Mucosa of descending colon (tissue), 3 donors: ENCODE measurements around the gene SPHK2. TPM values are rescaled to one million over a fixed set of nuclear protein-coding genes. Genes with fewer than 3 reads are reported as not detected.

Source experiments
- ATAC-seq: fragments of 200-7000 bp; cut with Tn5 transposase; one replicate; pipeline ENCODE4 v1.9.1; 2020; ENCODE audit warnings: mild to moderate bottlenecking, moderate library complexity
- DNase-seq, 3 donors: peaks; one replicate each; pipeline ENCODE4 v3.0.0-alpha.2; 2020
- H3K36me3 ChIP-seq: fragments of 200-600 bp; one replicate; pipeline ENCODE4 v1.8.0; 2021; ENCODE audit warnings: low read depth, mild to moderate bottlenecking
- H3K4me1 ChIP-seq: fragments of 200-600 bp; one replicate; pipeline ENCODE4 v1.8.0; 2021; ENCODE audit warnings: low read depth, mild to moderate bottlenecking
- H3K4me3 ChIP-seq: fragments of 200-600 bp; one replicate; pipeline ENCODE4 v1.8.0; 2021; ENCODE audit warnings: mild to moderate bottlenecking
- H3K9me3 ChIP-seq: fragments of 200-600 bp; one replicate; pipeline ENCODE4 v1.8.0; 2021; ENCODE audit warnings: mild to moderate bottlenecking
- CTCF ChIP-seq: fragments of 200-600 bp; IDR thresholded peaks from one replicate; pipeline ENCODE4 v1.8.0; 2022; ENCODE audit warnings: antibody characterized with exemption, mild to moderate bottlenecking
- intact Hi-C, 2 donors: fragments of 100-400 bp; cut with DNase I in 1 of 2; cut with micrococcal nuclease in 1 of 2; formaldehyde crosslinking; loops; one replicate each; pipeline versions ENCODE4 v1.11.0 to v1.11.1; 2022; cut with DNase I, micrococcal nuclease
- total RNA-seq, 3 donors: library from RNA; stranded (reverse); fragmentation: NEBNext Ultra II Directional in 2 of 3; extraction: Animal tissue kit (Norgen Biotek cat#: 25700) in 2 of 3; gene quantifications; one replicate each; pipeline versions ENCODE4 v1.2.1 to v1.2.4, GENCODE V29; 2021 to 2023
- donor health status: DM: no; HTN: no; CAD: no; lungs with moderate emphysema.
- donor health status: DM: no; HTN: no; CAD: no.
- donor health status: DM: no; HTN: yes; CAD: no.

The SPHK2 gene
- total RNA-seq, 3 donors from 2014 or later, result 37.9 to 54.8 (median 50.2) TPM

GRCh38 chr19:48598996-48599700 lies 20.2 kb upstream of the SPHK2 start:
- ATAC-seq (no peak), DNase-seq (no peak)
- Histone ChIP-seq H3K4me1 (peaks cover 12% of the 10 kb centered on the region), H3K9me3 (no peaks in the 10 kb centered on the region), H3K36me3 (no peaks in the 10 kb centered on the region), H3K4me3 (no peak overlapping the region)
- TF ChIP-seq CTCF, result no peak
- intact Hi-C loops, result no loop called here

- Histone ChIP-seq H3K9me3 (no peaks in the 10 kb centered on the region), H3K4me1 (peaks cover 14% of the 10 kb centered on the region), H3K36me3 (no peaks in the 10 kb centered on the region), H3K4me3 (no peak overlapping the region)
- intact Hi-C loops, result no loop called here
- TF ChIP-seq CTCF, result no peak
- DNase-seq (no peak), ATAC-seq (no peak)
These were observed 18.5 kb upstream of the SPHK2 start for GRCh38 chr19:48600679-48601417.

GRCh38 chr19:48603001-48603400 lies 16.3 kb upstream of the SPHK2 start:
- ATAC-seq, result no peak
- TF ChIP-seq CTCF, result no peak
- no peaks in the 10 kb centered on the region for H3K9me3 ChIP-seq
- H3K4me1 ChIP-seq, result peaks cover 14% of the 10 kb centered on the region
- no peak for DNase-seq
- H3K36me3 ChIP-seq, result no peaks in the 10 kb centered on the region
- intact Hi-C loops, result no loop called here
- no peak overlapping the region for H3K4me3 ChIP-seq

GRCh38 chr19:48603449-48603848 lies 15.9 kb upstream of the SPHK2 start:
- no peak for ATAC-seq
- Histone ChIP-seq H3K9me3 (no peaks in the 10 kb centered on the region), H3K4me3 (no peak overlapping the region), H3K4me1 (peaks cover 14% of the 10 kb centered on the region), H3K36me3 (no peaks in the 10 kb centered on the region)
- intact Hi-C loops, result no loop called here
- DNase-seq, result no peak
- no peak for TF ChIP-seq CTCF

GRCh38 chr19:48603850-48604249 lies 15.5 kb upstream of the SPHK2 start:
- peaks cover 14% of the 10 kb centered on the region for H3K4me1 ChIP-seq
- intact Hi-C loops, result no loop called here
- no peaks in the 10 kb centered on the region for H3K9me3 ChIP-seq
- H3K4me3 ChIP-seq, result no peak overlapping the region
- TF ChIP-seq CTCF, result no peak
- no peaks in the 10 kb centered on the region for H3K36me3 ChIP-seq
- DNase-seq (no peak), ATAC-seq (no peak)
